HepG2 (cell line): ENCODE measurements around the gene MRPS11. TPM values are rescaled to one million over a fixed set of nuclear protein-coding genes. Genes with fewer than 3 reads are reported as not detected.

Source experiments
- ATAC-seq: fragments of 200-7000 bp; cut with Tn5 transposase; 3 replicates; pipeline ENCODE4 v1.9.1; 2020; ENCODE audit warnings: mild to moderate bottlenecking, moderate library complexity
- BruUV-seq: library from RNA; stranded (reverse); fragments of 400-500 nt; replicated peaks from 2 replicates; lab custom pipeline; 2021; lab: Mats Ljungman, UMichigan
- CTCF ChIA-PET: fragments of 300-600 bp; formaldehyde crosslinking; extraction: SDS; loops from one replicate; lab custom pipeline; 2021; ENCODE audit warnings: low total read pairs, inconsistent platforms, low intra/inter-chr PET ratio; lab: Yijun Ruan, JAX
- POLR2A ChIA-PET: fragments of 350-600 bp; sonication (Branson Sonifier 250); formaldehyde crosslinking; loops from one replicate; lab custom pipeline; 2020; ENCODE audit warnings: antibody characterized with exemption, inconsistent platforms; lab: Yijun Ruan, JAX
- DNase-seq: peaks from one replicate; pipeline ENCODE4 v3.0.0-alpha.2; 2015; ENCODE audit warnings: low spot score
- FAIRE-seq: peaks from 3 replicates; lab custom pipeline; 2011; peaks lifted over from hg19 to GRCh38; lab: Jason Lieb, UNC
- H2AFZ ChIP-seq: one replicate; pipeline ENCODE4 v1.6.1; 2011; ENCODE audit warnings: low read length, inconsistent platforms
- H3K27ac ChIP-seq: fragments of 300-600 bp; 3 replicates; pipeline ENCODE4 v1.8.0; 2011; ENCODE audit warnings: mixed run types, mild to moderate bottlenecking, mixed read lengths, low read length, inconsistent platforms; ENCODE audit not compliant: insufficient read depth; ENCODE audit errors: extremely low read length
- H3K27me3 ChIP-seq, 2 experiments: fragments of 200-600 bp in 1 of 2; 2 replicates in 1 of 2; 3 replicates in 1 of 2; pipeline versions ENCODE4 v1.6.0 to v1.8.0; 2011; ENCODE audit warnings: low read length in 2 of 2, mild to moderate bottlenecking in 2 of 2, moderate library complexity in 2 of 2, inconsistent platforms in 1 of 2; ENCODE audit not compliant: insufficient read depth in 2 of 2, control insufficient read depth in 1 of 2
- H3K36me3 ChIP-seq, 2 experiments: fragments of 200-600 bp in 1 of 2; replicated peaks in 1 of 2; 2 replicates in 1 of 2; 3 replicates in 1 of 2; pipeline versions ENCODE4 v1.5.1 to v1.8.0; 2011; ENCODE audit warnings: low read length in 2 of 2, inconsistent platforms in 1 of 2; ENCODE audit not compliant: insufficient read depth in 2 of 2, control insufficient read depth in 1 of 2
- H3K4me1 ChIP-seq: 2 replicates; pipeline ENCODE4 v1.5.1; 2012; ENCODE audit warnings: low read length, inconsistent platforms; ENCODE audit not compliant: insufficient read depth
- H3K4me2 ChIP-seq: 2 replicates; pipeline ENCODE4 v1.6.0; 2011; ENCODE audit warnings: low read depth, low read length, inconsistent platforms
- H3K4me3 ChIP-seq, 3 experiments: fragments of 200-600 bp in 1 of 3; sonication (generic), shearing (Covaris generic) in 1 of 3; replicated peaks in 1 of 3; 2 replicates each; pipeline ENCODE4 v1.5.1; 2011 to 2016; ENCODE audit warnings: low read length in 3 of 3, inconsistent platforms in 2 of 3, low read depth in 2 of 3, mild to moderate bottlenecking in 2 of 3, control low read depth in 1 of 3, mixed read lengths in 1 of 3; ENCODE audit not compliant: insufficient read depth in 1 of 3
- H3K79me2 ChIP-seq: one replicate; pipeline ENCODE4 v1.6.1; 2011; ENCODE audit warnings: low read length, inconsistent platforms; ENCODE audit not compliant: insufficient read depth
- H3K9ac ChIP-seq: 2 replicates; pipeline ENCODE4 v1.6.0; 2011; ENCODE audit warnings: mild to moderate bottlenecking, low read depth, low read length, inconsistent platforms; ENCODE audit not compliant: insufficient read depth
- H3K9me3 ChIP-seq: 2 replicates; pipeline ENCODE4 v1.5.1; 2012; ENCODE audit warnings: mild to moderate bottlenecking, low read length
- H4K20me1 ChIP-seq: 2 replicates; pipeline ENCODE4 v1.6.0; 2011; ENCODE audit warnings: inconsistent platforms, mild to moderate bottlenecking, low read length, moderate library complexity; ENCODE audit not compliant: insufficient read depth
- GPN1 ChIP-seq: sonication (generic); formaldehyde crosslinking; IDR thresholded peaks from 2 replicates; pipeline ENCODE4 v1.5.1; 2020; ENCODE audit warnings: missing genetic modification reagents, borderline replicate concordance
- HNF1A ChIP-seq, 2 experiments: sonication (generic) in 1 of 2; formaldehyde crosslinking in 1 of 2; IDR thresholded peaks; 2 replicates each; pipeline versions ENCODE4 v1.4.0 to v1.6.1; 2016 to 2020; ENCODE audit warnings: borderline replicate concordance in 1 of 2, low read depth in 1 of 2, mild to moderate bottlenecking in 1 of 2, missing genetic modification reagents in 1 of 2
- HNF4A ChIP-seq: sonication (generic); formaldehyde crosslinking; IDR thresholded peaks from 2 replicates; pipeline ENCODE4 v1.4.0; 2020; ENCODE audit warnings: missing genetic modification reagents
- NFKB2 ChIP-seq: sonication (generic); formaldehyde crosslinking; IDR thresholded peaks from 2 replicates; pipeline ENCODE4 v1.4.0; 2020; ENCODE audit warnings: missing genetic modification reagents, borderline replicate concordance
- PAX8 ChIP-seq: sonication (generic); formaldehyde crosslinking; IDR thresholded peaks from 2 replicates; pipeline ENCODE4 v1.8.0; 2022; ENCODE audit warnings: mild to moderate bottlenecking, missing genetic modification reagents, borderline replicate concordance
- PHF8 ChIP-seq: sonication (generic); formaldehyde crosslinking; IDR thresholded peaks from 2 replicates; pipeline ENCODE4 v1.5.0; 2020; ENCODE audit warnings: missing genetic modification reagents
- POGK ChIP-seq: sonication (generic); formaldehyde crosslinking; conservative IDR thresholded peaks from 2 replicates; pipeline ENCODE4 v1.8.0; 2022; ENCODE audit warnings: mild to moderate bottlenecking, moderate library complexity, missing genetic modification reagents
- SIX4 ChIP-seq: sonication (generic); formaldehyde crosslinking; IDR thresholded peaks from 2 replicates; pipeline ENCODE4 v1.4.0; 2020; ENCODE audit warnings: missing genetic modification reagents
- SOX6 ChIP-seq, 2 experiments: fragments of 450-650 bp in 1 of 2; sonication (generic) in 1 of 2; formaldehyde crosslinking in 1 of 2; IDR thresholded peaks; 2 replicates each; pipeline versions ENCODE4 v1.4.0 to v1.6.1; 2017 to 2020; ENCODE audit warnings: antibody characterized with exemption in 1 of 2, mild to moderate bottlenecking in 1 of 2, missing genetic modification reagents in 1 of 2
- SPEN ChIP-seq: sonication (generic); formaldehyde crosslinking; IDR thresholded peaks from 2 replicates; pipeline ENCODE4 v1.5.1; 2020; ENCODE audit warnings: low read depth, mild to moderate bottlenecking, missing genetic modification reagents
- SRSF1 ChIP-seq: fragments of 200-400 bp; formaldehyde crosslinking; optimal IDR thresholded peaks from 2 replicates; pipeline ENCODE3; 2017; ENCODE audit warnings: mild to moderate bottlenecking, low read depth, low read length, moderate library complexity
- ZBTB10 ChIP-seq: sonication (generic); formaldehyde crosslinking; IDR thresholded peaks from 2 replicates; pipeline ENCODE4 v1.4.0; 2020; ENCODE audit warnings: missing genetic modification reagents, borderline replicate concordance
- ZMYM4 ChIP-seq: sonication (generic); formaldehyde crosslinking; IDR thresholded peaks from 2 replicates; pipeline ENCODE4 v1.8.1; 2023; ENCODE audit warnings: mild to moderate bottlenecking, missing genetic modification reagents
- ZNF451 ChIP-seq: sonication (generic); formaldehyde crosslinking; IDR thresholded peaks from 2 replicates; pipeline ENCODE4 v1.5.0; 2020; ENCODE audit warnings: mild to moderate bottlenecking, missing genetic modification reagents
- WGBS: methylation state at CpG from one replicate; pipeline ENCODE4 v1.1.6; 2017; ENCODE audit warnings: low lambda C conversion rate; 5-methylcytosine and 5-hydroxymethylcytosine counted together
- in situ Hi-C: cut with HindIII; loops from 2 replicates; pipeline ENCODE4 v1.10.0; 2017; ENCODE audit warnings: low pct_unique_long_range_greater_than_20kb; ENCODE audit not compliant: extremely low pct_ligation_motif_present
- intact Hi-C: fragments of 100-400 bp; cut with micrococcal nuclease; formaldehyde crosslinking; loops from one replicate; pipeline ENCODE4 v1.10.0; 2022; ENCODE audit not compliant: unreplicated experiment
- polyA plus RNA-seq, 8 experiments: library from polyadenylated mRNA; depleted of rRNA in 3 of 8; stranded (reverse) in 7 of 8; unstranded in 1 of 8; fragments of >200 nt; fragmentation: Illumina TruSeq in 4 of 8; extraction: Trizol in 4 of 8; gene quantifications; 2 replicates each; pipeline versions ENCODE4 v1.2.1 to v1.2.3, GENCODE V29; 2011 to 2016; ENCODE audit warnings: low read depth in 4 of 8, missing spikeins in 1 of 8, mixed read lengths in 1 of 8; ENCODE audit not compliant: insufficient read depth in 1 of 8
- total RNA-seq, 5 experiments: library from RNA; depleted of rRNA; stranded (reverse); fragments of >200 nt; fragmentation: Illumina TruSeq; extraction: Trizol; gene quantifications; 2 replicates each; pipeline ENCODE4 v1.2.3, GENCODE V29; 2016; ENCODE audit warnings: low read depth in 1 of 5

The MRPS11 gene
- total and polyA plus RNA-seq, 2 of the 13 experiments (the other 11 are each of a cell fraction or from before 2014, with no cell fraction given): 50.1 to 72.7 TPM

GRCh38 chr15:88463870-88464532, 3.5 kb upstream of the MRPS11 start:
- Histone ChIP-seq H3K79me2 (peaks cover 51% of the 10 kb centered on the region), H3K27ac (peak overlapping the region; percentile 91), H3K9me3 (no peaks in the 10 kb centered on the region), H3K9ac (no peak overlapping the region), H2AFZ (no peak overlapping the region), H3K4me3 (no peak overlapping the region), H4K20me1 (no peaks in the 10 kb centered on the region), H3K36me3 (peaks cover 9 to 54% of the 10 kb centered on the region in 2 experiments), H3K4me2 (peak overlapping the region; percentile 39), H3K27me3 (peaks cover 0 to 3% of the 10 kb centered on the region in 2 experiments; a peak in 1 of 5 replicates), H3K4me1 (peaks cover 44% of the 10 kb centered on the region)
- 28% methylated on average over 2 of the region's 2 CpGs for WGBS
- ChIA-PET POLR2A (interaction anchor here (1.0 to 5.5 kb wide), 4 partner anchors 9 to 158 kb away, joined by 3 to 64 read pairs (median 4); no protein-coding TSS in a partner anchor), CTCF (no interaction called here)
- no TSS peak for BruUV-seq
- intact Hi-C loops: no loop called here
- no peak; the same call in 2 of the 3 replicates for ATAC-seq
- in situ Hi-C loops: no loop called here
- FAIRE-seq: no peak
- DNase-seq: peak; percentile 77
- TF ChIP-seq PAX8 (CRISPR knock-in tag): no peak
- no peak for TF ChIP-seq HNF1A (IDR thresholded peaks at IDR 0.05; ENCODE audit: low read depth)
- no peak for TF ChIP-seq HNF1A (CRISPR knock-in tag; IDR thresholded peaks at IDR 0.05; ENCODE audit: borderline replicate concordance)
- no peak for TF ChIP-seq SRSF1
- TF ChIP-seq ZMYM4 (CRISPR knock-in tag): no peak
- no peak for TF ChIP-seq NFKB2 (CRISPR knock-in tag)
- TF ChIP-seq ZBTB10 (CRISPR knock-in tag): no peak
- TF ChIP-seq HNF4A (CRISPR knock-in tag): peak; percentile 67
- TF ChIP-seq SIX4 (CRISPR knock-in tag): no peak
- TF ChIP-seq PHF8 (CRISPR knock-in tag): no peak
- no peak for TF ChIP-seq POGK (CRISPR knock-in tag)
- no peak for TF ChIP-seq SOX6 (IDR thresholded peaks at IDR 0.05)
- TF ChIP-seq SOX6 (CRISPR knock-in tag; IDR thresholded peaks at IDR 0.05): 0 out of 2 replicates have a peak, but pooled peaks have one; percentile 37
- TF ChIP-seq SPEN (CRISPR knock-in tag): no peak
- no peak for TF ChIP-seq GPN1
- TF ChIP-seq ZNF451 (CRISPR knock-in tag): no peak
